Measurements from ENCODE around the gene AK9. TPM values are rescaled to one million over a fixed set of nuclear protein-coding genes. Genes with fewer than 3 reads are reported as not detected.
"Not testable (repeated sequence)": the region's sequence is repeated elsewhere in the genome, so short reads cannot be mapped to it uniquely, and the experiment has no call there.

AK9 gene
- total RNA-seq, 2 donors from 2014 or later = 5.3 TPM

- H3K27me3 Mint-ChIP-seq = no peaks in the 10 kb centered on the region
- DNase-seq (no peak), ATAC-seq (no peak)
- H3K4me1 Mint-ChIP-seq = peaks cover 17% of the 10 kb centered on the region
- no peaks in the 10 kb centered on the region for H3K9me3 ChIP-seq (ENCODE audit: control insufficient read depth, low read length, poor library complexity, severe bottlenecking)
- peaks cover 6% of the 10 kb centered on the region for H3K36me3 Mint-ChIP-seq (ENCODE audit: low read depth)
- H3K4me3 Mint-ChIP-seq = no peak overlapping the region
- no peak overlapping the region for H3K27ac Mint-ChIP-seq
Measured at GRCh38 chr6:109714611-109715010, 23.6 kb upstream of the AK9 start.

GRCh38 chr6:109714166-109714565, 23.2 kb upstream of the AK9 start:
- Mint-ChIP-seq H3K27me3 (no peaks in the 10 kb centered on the region), H3K4me3 (no peak overlapping the region), H3K27ac (no peak overlapping the region), H3K36me3 (ENCODE audit: low read depth) (peaks cover 5% of the 10 kb centered on the region), H3K4me1 (peaks cover 17% of the 10 kb centered on the region)
- ATAC-seq = no peak
- no peak for DNase-seq
- H3K9me3 ChIP-seq (ENCODE audit: control insufficient read depth, low read length, poor library complexity, severe bottlenecking) = no peaks in the 10 kb centered on the region

GRCh38 chr6:109713097-109713496, 22.1 kb upstream of the AK9 start:
- no peak overlapping the region for H3K27ac Mint-ChIP-seq
- peaks cover 4% of the 10 kb centered on the region for H3K36me3 Mint-ChIP-seq (ENCODE audit: low read depth)
- ATAC-seq (no peak), DNase-seq (no peak)
- H3K4me1 Mint-ChIP-seq = peaks cover 17% of the 10 kb centered on the region
- no peaks in the 10 kb centered on the region for H3K27me3 Mint-ChIP-seq
- no peak overlapping the region for H3K4me3 Mint-ChIP-seq
- no peaks in the 10 kb centered on the region for H3K9me3 ChIP-seq (ENCODE audit: control insufficient read depth, low read length, poor library complexity, severe bottlenecking)

DNA sequence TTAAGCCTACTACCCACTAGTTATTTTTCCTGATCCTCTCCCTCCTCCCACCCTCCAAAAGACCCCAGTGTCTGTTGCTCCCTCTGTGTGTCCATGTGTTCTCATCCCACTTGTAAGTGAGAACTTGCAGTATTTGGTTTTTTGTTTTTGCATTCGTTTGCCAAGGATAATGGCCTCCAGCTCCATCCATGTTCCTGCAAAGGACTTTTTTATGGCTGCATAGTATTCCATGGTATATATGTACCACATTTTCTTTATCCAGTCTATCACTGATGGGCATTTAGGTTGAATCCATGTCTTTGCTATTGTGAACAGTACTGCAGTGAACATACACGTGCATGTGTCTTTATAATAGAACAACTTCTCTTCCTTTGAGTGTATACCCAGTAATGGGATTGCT, 17.1 kb upstream of the AK9 start:
- H3K9me3 ChIP-seq (ENCODE audit: control insufficient read depth, low read length, poor library complexity, severe bottlenecking); H3K4me3 Mint-ChIP-seq; H3K27me3 Mint-ChIP-seq; DNase-seq; ATAC-seq; H3K27ac Mint-ChIP-seq; H3K36me3 Mint-ChIP-seq (ENCODE audit: low read depth): not testable (repeated sequence)
- peaks cover 30% of the 10 kb centered on the region for H3K4me1 Mint-ChIP-seq

GRCh38 chr6:109706513-109706912, 15.5 kb upstream of the AK9 start:
- ATAC-seq (no peak), DNase-seq (no peak)
- Mint-ChIP-seq H3K4me1 (peaks cover 34% of the 10 kb centered on the region), H3K27me3 (no peaks in the 10 kb centered on the region), H3K4me3 (no peak overlapping the region), H3K36me3 (ENCODE audit: low read depth) (no peaks in the 10 kb centered on the region), H3K27ac (peak overlapping the region; percentile 6)
- H3K9me3 ChIP-seq (ENCODE audit: control insufficient read depth, low read length, poor library complexity, severe bottlenecking) = no peaks in the 10 kb centered on the region

- Mint-ChIP-seq H3K27me3 (no peaks in the 10 kb centered on the region), H3K4me3 (no peak overlapping the region), H3K27ac (no peak overlapping the region), H3K36me3 (ENCODE audit: low read depth) (no peaks in the 10 kb centered on the region), H3K4me1 (peaks cover 37% of the 10 kb centered on the region)
- peak; percentile 33 to 56 (median 43) for DNase-seq
- peak; percentile 100 for ATAC-seq
- no peaks in the 10 kb centered on the region for H3K9me3 ChIP-seq (ENCODE audit: control insufficient read depth, low read length, poor library complexity, severe bottlenecking)
Measured at GRCh38 chr6:109705258-109705657, 14.3 kb upstream of the AK9 start.

DNA sequence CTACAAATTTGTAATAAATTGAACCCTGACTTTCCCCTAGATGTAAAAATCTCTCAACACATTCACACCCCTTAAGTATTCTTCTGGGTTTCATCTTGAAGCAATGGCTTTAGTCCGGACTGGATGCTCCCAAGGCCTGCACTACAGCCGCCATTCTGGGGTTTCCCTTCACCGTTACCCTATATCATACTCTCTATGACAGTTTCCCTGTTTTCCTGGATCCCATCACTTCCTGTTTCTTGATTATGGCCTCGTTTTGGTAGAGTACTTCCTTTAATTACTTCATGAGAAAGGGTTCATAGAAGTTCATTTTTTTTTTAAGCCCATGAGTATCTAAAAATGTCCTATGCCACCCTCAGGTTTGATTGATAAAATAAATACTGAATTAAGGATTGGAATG, 11.8 kb upstream of the AK9 start:
- no peaks in the 10 kb centered on the region for H3K9me3 ChIP-seq (ENCODE audit: control insufficient read depth, low read length, poor library complexity, severe bottlenecking)
- DNase-seq (no peak), ATAC-seq (no peak)
- Mint-ChIP-seq H3K4me1 (peaks cover 35% of the 10 kb centered on the region), H3K36me3 (ENCODE audit: low read depth) (no peaks in the 10 kb centered on the region), H3K4me3 (no peak overlapping the region), H3K27me3 (no peaks in the 10 kb centered on the region), H3K27ac (peak overlapping the region; percentile 66)

DNA sequence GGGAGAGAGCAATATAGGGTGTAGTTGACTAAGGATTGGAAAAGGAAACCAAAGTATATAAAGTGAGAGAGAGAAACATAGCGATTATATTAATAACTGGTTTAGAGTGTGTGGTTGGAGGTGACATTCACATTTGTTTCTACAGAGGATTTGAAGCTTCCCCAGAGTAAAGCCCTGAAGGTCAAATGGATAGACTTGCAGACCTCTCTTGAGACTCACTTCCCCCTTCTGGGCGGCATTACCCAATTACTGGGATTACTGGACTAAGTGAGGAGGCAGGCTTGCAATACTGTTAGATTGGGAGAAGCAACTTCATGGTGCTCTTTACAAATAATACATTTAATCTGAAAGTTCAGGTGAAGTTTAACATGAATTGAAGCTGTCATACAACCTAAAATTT, 10.8 kb upstream of the AK9 start:
- no peaks in the 10 kb centered on the region for H3K9me3 ChIP-seq (ENCODE audit: control insufficient read depth, low read length, poor library complexity, severe bottlenecking)
- H3K27me3 Mint-ChIP-seq = no peaks in the 10 kb centered on the region
- DNase-seq (no peak), ATAC-seq (no peak)
- peaks cover 33% of the 10 kb centered on the region for H3K4me1 Mint-ChIP-seq
- H3K27ac Mint-ChIP-seq = no peak overlapping the region
- no peaks in the 10 kb centered on the region for H3K36me3 Mint-ChIP-seq (ENCODE audit: low read depth)
- H3K4me3 Mint-ChIP-seq = no peak overlapping the region

GRCh38 chr6:109701221-109701620, 10.2 kb upstream of the AK9 start:
- H3K9me3 ChIP-seq (ENCODE audit: control insufficient read depth, low read length, poor library complexity, severe bottlenecking) = no peaks in the 10 kb centered on the region
- DNase-seq = no peak
- Mint-ChIP-seq H3K27ac (no peak overlapping the region), H3K4me3 (no peak overlapping the region), H3K4me1 (peaks cover 27% of the 10 kb centered on the region), H3K27me3 (no peaks in the 10 kb centered on the region), H3K36me3 (ENCODE audit: low read depth) (no peaks in the 10 kb centered on the region)
- ATAC-seq = no peak

GRCh38 chr6:109696355-109696754, 5.4 kb upstream of the AK9 start:
- H3K27ac Mint-ChIP-seq = no peak overlapping the region
- H3K4me3 Mint-ChIP-seq = no peak overlapping the region
- no peak for DNase-seq
- H3K4me1 Mint-ChIP-seq = peaks cover 14% of the 10 kb centered on the region
- H3K36me3 Mint-ChIP-seq (ENCODE audit: low read depth) = no peaks in the 10 kb centered on the region
- no peaks in the 10 kb centered on the region for H3K27me3 Mint-ChIP-seq
- no peaks in the 10 kb centered on the region for H3K9me3 ChIP-seq (ENCODE audit: control insufficient read depth, low read length, poor library complexity, severe bottlenecking)
- no peak for ATAC-seq

- Mint-ChIP-seq H3K36me3 (ENCODE audit: low read depth) (peaks cover 2% of the 10 kb centered on the region), H3K4me1 (peaks cover 17% of the 10 kb centered on the region), H3K27me3 (no peaks in the 10 kb centered on the region), H3K27ac (no peak overlapping the region), H3K4me3 (no peak overlapping the region)
- DNase-seq (no peak), ATAC-seq (no peak)
- H3K9me3 ChIP-seq (ENCODE audit: control insufficient read depth, low read length, poor library complexity, severe bottlenecking) = no peaks in the 10 kb centered on the region
Measured at GRCh38 chr6:109695468-109695867, 4.5 kb upstream of the AK9 start.

- ATAC-seq (no peak), DNase-seq (no peak)
- Mint-ChIP-seq H3K36me3 (ENCODE audit: low read depth) (peaks cover 2% of the 10 kb centered on the region), H3K4me1 (peaks cover 25% of the 10 kb centered on the region), H3K4me3 (peak overlapping the region; percentile 58), H3K27ac (no peak overlapping the region), H3K27me3 (no peaks in the 10 kb centered on the region)
- H3K9me3 ChIP-seq (ENCODE audit: control insufficient read depth, low read length, poor library complexity, severe bottlenecking) = no peaks in the 10 kb centered on the region
Measured at GRCh38 chr6:109693111-109693510, 2.1 kb upstream of the AK9 start.

DNA sequence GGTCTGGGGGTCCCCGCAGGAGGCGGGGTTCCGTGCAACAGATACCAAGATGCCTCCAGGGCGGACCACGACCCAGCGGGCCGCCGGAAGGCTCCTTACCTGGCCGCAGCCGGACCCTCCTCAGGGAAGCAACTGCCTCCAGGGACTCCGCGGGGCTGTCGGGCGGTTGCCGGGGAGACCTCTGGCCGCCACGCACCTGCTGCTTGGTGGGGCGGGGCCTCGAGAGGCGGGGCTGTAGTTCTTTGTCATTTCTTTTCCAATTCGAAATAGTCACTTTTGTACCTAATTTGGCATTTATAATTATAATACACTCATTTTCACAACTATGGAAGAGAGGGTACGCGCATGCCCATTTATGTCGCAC, 647 bp downstream of the AK9 start:
- Mint-ChIP-seq H3K27me3 (no peaks in the 10 kb centered on the region), H3K4me1 (peaks cover 28% of the 10 kb centered on the region), H3K4me3 (peak overlapping the region; percentile 98), H3K27ac (peak overlapping the region; percentile 94), H3K36me3 (ENCODE audit: low read depth) (peaks cover 2% of the 10 kb centered on the region)
- ATAC-seq = peak; percentile 51
- H3K9me3 ChIP-seq (ENCODE audit: control insufficient read depth, low read length, poor library complexity, severe bottlenecking) = no peaks in the 10 kb centered on the region
- peak; percentile 38 to 55 (median 52) for DNase-seq

DNA sequence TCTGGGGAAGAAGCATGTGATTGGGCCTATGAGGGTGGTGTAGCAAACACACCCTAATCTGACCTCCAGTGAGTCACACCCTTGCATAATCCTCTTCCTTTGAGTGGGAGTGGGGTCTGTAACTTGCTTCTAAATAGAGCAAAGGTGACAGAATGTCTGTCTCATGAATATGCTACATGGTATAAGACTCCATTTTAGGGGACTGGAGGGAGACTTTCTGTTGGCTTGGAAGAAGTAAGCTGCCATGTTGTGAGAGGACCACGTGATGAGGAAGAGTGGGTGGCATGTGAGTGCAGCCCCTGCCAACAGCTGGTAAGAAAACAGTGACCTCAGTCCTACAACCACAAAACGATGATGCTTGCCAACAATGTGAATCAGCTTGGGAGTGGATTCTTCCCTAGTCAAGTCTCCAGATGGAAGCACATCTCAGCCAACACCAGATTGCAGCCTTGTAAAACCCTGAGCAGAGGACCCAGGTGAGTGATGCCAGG, 3.7 kb downstream of the AK9 start:
- no peak for ATAC-seq
- peaks cover 2% of the 10 kb centered on the region for H3K36me3 Mint-ChIP-seq (ENCODE audit: low read depth)
- no peaks in the 10 kb centered on the region for H3K27me3 Mint-ChIP-seq
- no peak overlapping the region for H3K4me3 Mint-ChIP-seq
- peaks cover 21% of the 10 kb centered on the region for H3K4me1 Mint-ChIP-seq
- DNase-seq = no peak
- H3K27ac Mint-ChIP-seq = no peak overlapping the region
- H3K9me3 ChIP-seq (ENCODE audit: control insufficient read depth, low read length, poor library complexity, severe bottlenecking) = no peaks in the 10 kb centered on the region

Measured in T-helper 17 cell (primary cell).